Peyer's patch (tissue), 4 donors: ENCODE data around the gene MAD2L1.
"Not testable (repeated sequence)": the region's sequence is repeated elsewhere in the genome, so short reads cannot be mapped to it uniquely, and the experiment has no call there.

Source experiments
- CTCF ChIP-seq, 6 experiments: fragments of 450-650 bp in 4 of 6; fragments of 200-600 bp in 2 of 6; sonication (generic) in 1 of 6; IDR thresholded peaks; one replicate each; pipeline ENCODE4 v1.5.1; 2017 to 2019; ENCODE audit warnings: antibody characterized with exemption in 6 of 6, mild to moderate bottlenecking in 3 of 6, moderate library complexity in 1 of 6
- POLR2A ChIP-seq, 2 donors: fragments of 450-650 bp; IDR thresholded peaks; one replicate each; pipeline ENCODE4 v1.5.1; 2017; ENCODE audit warnings: antibody characterized with exemption in 2 of 2, mild to moderate bottlenecking in 2 of 2, moderate library complexity in 2 of 2

DNA sequence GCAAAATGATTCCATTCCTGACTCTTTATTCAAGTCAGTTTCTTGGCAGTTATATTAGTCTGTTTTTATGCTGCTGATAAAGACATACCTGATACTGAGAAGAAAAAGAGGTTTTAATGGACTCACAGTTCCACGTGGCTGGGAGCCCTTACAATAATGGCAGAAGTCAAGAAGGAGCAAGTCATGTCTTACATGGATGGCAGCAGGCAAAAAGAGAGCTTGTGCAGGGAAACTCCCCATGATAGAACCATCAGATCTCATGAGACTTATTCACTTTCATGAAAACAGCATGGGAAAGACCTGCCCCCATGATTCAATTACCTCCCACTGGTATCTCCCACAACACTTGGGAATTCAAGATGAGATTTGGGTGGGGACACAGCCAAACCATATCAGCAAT lies 21.4 kb upstream of the MAD2L1 start:
- TF ChIP-seq CTCF, POLR2A (IDR thresholded peaks at IDR 0.05): not testable (repeated sequence)
